ENCODE measurements around the gene EFR3B. TPM values are rescaled to one million over a fixed set of nuclear protein-coding genes. Genes with fewer than 3 reads are reported as not detected.
A peak's percentile ranks its signal among the peaks of the same experiment; 100 is the strongest.

Gene EFR3B
- total and polyA plus RNA-seq, 5 experiments from 2014 or later = 0.05 to 0.14 (median 0.06) TPM; not detected in 2

DNA sequence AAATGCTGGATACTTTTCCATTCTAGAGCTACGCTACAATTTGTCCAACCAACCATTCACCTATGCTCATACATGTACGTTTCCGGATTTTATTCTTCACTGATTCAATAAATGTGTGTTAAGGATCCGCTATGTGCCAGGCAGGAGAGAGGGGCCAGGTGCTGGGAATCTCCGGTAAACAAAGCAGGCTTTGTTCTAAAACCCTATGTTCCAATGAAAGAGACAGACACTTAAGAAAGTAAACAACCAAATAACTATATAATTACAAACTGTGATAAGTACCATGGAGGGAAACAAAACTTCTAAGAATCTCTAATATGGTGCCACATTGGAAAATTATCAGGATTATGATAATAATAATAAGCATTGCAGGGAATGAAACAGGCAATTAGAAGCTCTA, 148.7 kb downstream of the EFR3B start:
- ATAC-seq = no peak
- POLR2A ChIA-PET = no interaction called here
- Mint-ChIP-seq H3K4me1 (no peaks in the 10 kb centered on the region), H3K9me3 (no peaks in the 10 kb centered on the region), H3K27me3 (peaks cover 0 to 3% (median 0%) of the 10 kb centered on the region in 5 donors), H3K27ac (peak overlapping the region in 1 of 10 donors; percentile 48), H3K4me3 (no peak overlapping the region), H3K36me3 (no peaks in the 10 kb centered on the region)
- no peak for DNase-seq

DNA sequence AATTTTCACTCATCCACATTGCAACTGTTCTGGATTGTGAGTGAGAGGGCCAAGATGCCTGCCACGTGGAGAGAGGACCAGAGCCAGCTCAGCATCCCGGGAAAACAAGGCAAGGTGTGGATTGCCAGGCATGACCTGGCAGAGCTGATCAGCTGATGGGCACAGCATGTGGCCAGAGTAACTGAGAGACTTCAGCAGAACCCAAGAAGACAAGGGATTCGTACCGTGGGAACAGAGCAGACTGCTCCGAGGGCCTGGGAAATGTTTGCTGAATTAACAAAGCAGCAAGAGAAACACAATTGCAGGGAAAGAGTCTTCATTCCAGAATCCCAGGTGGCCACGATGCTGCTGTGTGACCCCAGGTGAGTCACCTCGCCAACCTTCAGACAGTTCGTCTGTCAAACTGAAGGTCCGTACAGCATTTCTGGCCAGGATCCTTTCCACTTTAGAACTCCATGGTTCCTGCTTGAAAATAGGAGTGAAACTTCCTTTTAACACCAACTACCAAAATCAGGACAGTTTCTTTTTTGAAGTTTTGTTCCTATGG, 152.8 kb downstream of the EFR3B start:
- H3K27ac Mint-ChIP-seq = peak overlapping the region in 1 of 10 donors; percentile 36
- H3K4me1 Mint-ChIP-seq = peaks cover 0 to 8% (median 6%) of the 10 kb centered on the region in 4 donors
- peak in 1 of 10 donors; percentile 7 for DNase-seq
- H3K9me3 Mint-ChIP-seq = no peaks in the 10 kb centered on the region
- POLR2A ChIA-PET = interaction anchor here (0.6 kb wide), 1 partner anchor 864 kb away, joined by 3 read pairs; no protein-coding TSS in a partner anchor
- ATAC-seq = no peak
- no peak overlapping the region for H3K4me3 Mint-ChIP-seq
- H3K36me3 Mint-ChIP-seq = no peaks in the 10 kb centered on the region
- H3K27me3 Mint-ChIP-seq = no peaks in the 10 kb centered on the region

GRCh38 chr2:25197336-25198208, 155.7 kb downstream of the EFR3B start:
- Mint-ChIP-seq H3K36me3 (no peaks in the 10 kb centered on the region), H3K4me3 (no peak overlapping the region), H3K9me3 (no peaks in the 10 kb centered on the region), H3K27ac (no peak overlapping the region), H3K4me1 (peaks cover 3 to 24% (median 17%) of the 10 kb centered on the region in 4 donors), H3K27me3 (no peaks in the 10 kb centered on the region)
- POLR2A ChIA-PET = interaction anchor here (0.6 to 0.7 kb wide), 2 partner anchors 11 to 29 kb away, joined by 4 read pairs; partner anchors contain the start of gene POMC
- no peak for ATAC-seq
- peak in 1 of 10 donors; percentile 31 for DNase-seq

DNA sequence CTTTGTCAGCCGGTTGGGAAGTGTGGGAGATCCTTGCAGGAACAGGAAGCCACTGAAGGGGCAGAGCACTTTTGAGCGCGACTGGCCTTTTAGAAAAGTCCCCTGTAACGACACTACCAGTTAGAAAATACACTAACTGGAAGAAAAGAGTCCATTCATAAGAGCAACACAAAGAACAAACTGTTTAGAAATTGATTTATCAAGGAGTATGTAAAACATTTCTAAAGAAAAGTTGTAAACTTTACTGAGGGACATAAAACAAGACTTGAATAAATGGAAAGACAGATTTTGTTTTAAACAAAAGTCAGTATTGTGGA, 156.3 kb downstream of the EFR3B start:
- Mint-ChIP-seq H3K4me3 (no peak overlapping the region), H3K27me3 (no peaks in the 10 kb centered on the region)
- POLR2A ChIA-PET = no interaction called here

DNA sequence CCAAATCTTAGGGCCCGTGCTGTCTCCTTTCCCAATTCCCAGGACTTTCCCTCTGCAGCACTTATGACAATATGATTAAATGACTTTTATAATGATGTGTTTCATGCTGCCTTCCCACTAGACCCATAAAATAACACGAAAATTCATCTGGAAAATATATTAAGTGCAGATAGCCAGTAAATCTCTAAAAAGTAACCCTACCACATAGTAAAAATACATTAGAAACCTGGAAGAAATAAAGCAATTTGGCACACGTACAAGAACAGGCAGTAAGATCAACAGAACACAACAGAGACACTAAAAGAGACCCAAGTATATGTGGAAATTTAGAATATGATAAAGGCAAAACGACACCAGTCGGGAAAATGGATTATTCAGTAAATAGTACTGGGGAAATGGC, 156.7 kb downstream of the EFR3B start:
- DNase-seq (no peak), ATAC-seq (no peak)
- H3K9me3 Mint-ChIP-seq = no peaks in the 10 kb centered on the region
- H3K36me3 Mint-ChIP-seq = no peaks in the 10 kb centered on the region
- no peaks in the 10 kb centered on the region for H3K27me3 Mint-ChIP-seq
- no peak overlapping the region for H3K4me3 Mint-ChIP-seq
- POLR2A ChIA-PET = no interaction called here
- H3K27ac Mint-ChIP-seq = no peak overlapping the region
- peaks cover 3 to 25% (median 23%) of the 10 kb centered on the region in 4 donors for H3K4me1 Mint-ChIP-seq

More for the DNA sequence above, 156.3 kb downstream of the EFR3B start:
- H3K4me1 Mint-ChIP-seq = peaks cover 3 to 25% (median 19%) of the 10 kb centered on the region in 4 donors
- H3K9me3 Mint-ChIP-seq = no peaks in the 10 kb centered on the region
- DNase-seq (no peak), ATAC-seq (no peak)
- no peak overlapping the region for H3K27ac Mint-ChIP-seq
- H3K36me3 Mint-ChIP-seq = no peaks in the 10 kb centered on the region

GRCh38 chr2:25201265-25201664, 159.4 kb downstream of the EFR3B start:
- no peak for ATAC-seq
- H3K27ac Mint-ChIP-seq = no peak overlapping the region
- POLR2A ChIA-PET = no interaction called here

DNA sequence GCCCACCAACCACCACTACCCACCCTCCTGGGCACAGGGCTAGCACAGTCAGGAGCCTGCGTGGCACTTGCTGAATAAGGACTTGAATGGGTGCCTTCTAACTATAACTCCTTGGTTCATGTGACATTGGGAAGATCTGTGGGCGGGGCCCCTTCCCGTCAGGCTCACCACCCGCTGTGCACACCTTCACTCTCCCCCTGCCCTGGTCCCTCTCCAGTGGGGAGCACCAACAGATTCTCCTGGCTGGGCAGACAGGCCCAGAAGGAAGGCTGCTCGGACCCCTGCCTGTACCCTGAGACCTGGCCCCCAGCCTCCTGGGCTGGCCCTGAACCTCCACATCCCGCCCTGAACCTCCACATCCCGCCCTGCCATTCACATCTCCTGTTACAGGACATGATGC, 159.9 kb downstream of the EFR3B start:
- Mint-ChIP-seq H3K4me1 (peaks cover 4 to 24% (median 21%) of the 10 kb centered on the region in 4 donors), H3K9me3 (no peaks in the 10 kb centered on the region), H3K36me3 (no peaks in the 10 kb centered on the region), H3K4me3 (peak overlapping the region in 1 of 10 donors; percentile 9), H3K27me3 (no peaks in the 10 kb centered on the region), H3K27ac (peak overlapping the region in 2 of 10 donors; percentile 63 to 66)
- ATAC-seq (no peak), DNase-seq (peak in 1 of 10 donors; percentile 30)
- POLR2A ChIA-PET = no interaction called here

More at GRCh38 chr2:25201265-25201664, 159.4 kb downstream of the EFR3B start:
- Mint-ChIP-seq H3K36me3 (no peaks in the 10 kb centered on the region), H3K27me3 (no peaks in the 10 kb centered on the region), H3K4me3 (no peak overlapping the region), H3K4me1 (peaks cover 3 to 23% (median 21%) of the 10 kb centered on the region in 4 donors), H3K9me3 (no peaks in the 10 kb centered on the region)
- peak in 1 of 10 donors; percentile 2 for DNase-seq

DNA sequence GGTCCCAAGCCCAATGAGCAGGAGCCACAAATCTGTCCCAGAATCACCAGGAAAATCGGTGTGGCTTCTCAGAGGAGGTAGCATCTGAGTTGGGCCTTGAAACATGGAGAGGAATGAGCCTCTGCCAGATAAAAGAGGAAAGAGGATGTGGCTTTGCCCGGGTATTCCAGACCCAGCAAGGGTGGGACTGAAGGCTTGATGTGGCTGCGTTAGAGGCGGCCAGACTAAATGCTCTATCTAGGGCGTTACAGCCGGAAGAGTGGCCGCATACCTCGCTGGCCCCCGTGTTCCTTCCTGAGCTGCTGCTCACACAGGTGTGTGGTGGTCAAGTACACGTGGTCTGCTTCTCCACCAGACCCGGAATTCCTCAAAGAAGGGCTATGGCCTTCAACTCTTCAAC, 160.4 kb downstream of the EFR3B start:
- Mint-ChIP-seq H3K27me3 (no peaks in the 10 kb centered on the region), H3K4me3 (peak overlapping the region in 5 of 10 donors; percentile 9 to 60 (median 43)), H3K9me3 (no peaks in the 10 kb centered on the region), H3K4me1 (peaks cover 9 to 29% (median 26%) of the 10 kb centered on the region in 4 donors), H3K27ac (peak overlapping the region in 4 of 10 donors; percentile 31 to 67 (median 64)), H3K36me3 (no peaks in the 10 kb centered on the region)
- ATAC-seq (no peak), DNase-seq (peak in 1 of 10 donors; percentile 40)
- POLR2A ChIA-PET = interaction anchor here (0.6 to 0.7 kb wide), 2 partner anchors 71 to 87 kb away, joined by 3 read pairs; no protein-coding TSS in a partner anchor

DNA sequence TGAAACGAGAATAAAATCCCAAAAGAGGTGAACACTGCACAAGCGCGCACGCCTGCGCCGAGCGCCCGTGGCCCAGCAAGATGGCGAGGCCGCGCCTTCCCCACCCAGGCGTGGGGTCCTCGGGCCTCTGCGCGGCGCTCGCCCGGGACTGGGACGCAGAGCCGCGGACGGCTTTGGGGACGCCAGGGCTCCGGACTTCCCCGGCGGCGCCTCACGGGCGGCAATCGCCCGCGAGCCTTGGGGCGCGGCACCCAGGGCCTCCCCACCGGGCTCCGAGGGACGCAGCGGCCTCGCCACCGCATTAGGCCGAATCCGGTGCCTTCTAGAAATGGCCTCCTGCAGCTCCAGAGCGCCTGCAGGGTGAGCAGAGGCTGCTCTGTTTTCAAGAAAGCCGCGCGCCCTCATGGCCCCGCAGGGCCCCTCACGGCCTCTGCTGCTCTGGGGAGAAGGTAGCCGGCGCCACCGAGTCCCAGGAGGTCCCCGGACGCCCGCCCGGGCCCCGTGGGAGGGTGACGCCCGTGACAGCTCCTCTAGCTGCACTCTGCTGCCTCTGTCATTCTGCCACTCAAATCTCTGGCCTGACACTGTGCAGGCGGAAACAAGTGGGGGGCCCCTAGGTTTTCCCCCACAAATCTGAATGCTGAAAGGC, 162.4 kb downstream of the EFR3B start:
- H3K4me3 Mint-ChIP-seq = peak overlapping the region in 2 of 10 donors; percentile 6 to 47
- no peak overlapping the region for H3K27ac Mint-ChIP-seq
- H3K4me1 Mint-ChIP-seq = peaks cover 16 to 45% (median 43%) of the 10 kb centered on the region in 4 donors
- no peaks in the 10 kb centered on the region for H3K9me3 Mint-ChIP-seq
- DNase-seq (peak in 1 of 10 donors; percentile 29), ATAC-seq (peak; percentile 37 to 74)
- H3K36me3 Mint-ChIP-seq = no peaks in the 10 kb centered on the region
- POLR2A ChIA-PET = interaction anchor here (0.6 to 1.9 kb wide), 3 partner anchors 12 to 70 kb away, joined by 5 to 6 read pairs (median 5); no protein-coding TSS in a partner anchor
- H3K27me3 Mint-ChIP-seq = no peaks in the 10 kb centered on the region

- Mint-ChIP-seq H3K4me1 (peaks cover 21 to 65% (median 57%) of the 10 kb centered on the region in 4 donors), H3K9me3 (no peaks in the 10 kb centered on the region), H3K36me3 (no peaks in the 10 kb centered on the region), H3K27ac (peak overlapping the region; percentile 46 to 86 (median 74)), H3K27me3 (no peaks in the 10 kb centered on the region), H3K4me3 (peak overlapping the region in 8 of 10 donors; percentile 5 to 78 (median 52))
- POLR2A ChIA-PET = interaction anchor here (0.8 to 2.7 kb wide), 6 partner anchors 9 to 133 kb away, joined by 3 to 11 read pairs (median 6); no protein-coding TSS in a partner anchor
- DNase-seq (peak in 8 of 10 donors; percentile 19 to 74 (median 49)), ATAC-seq (peak; percentile 49 to 79)
Measured at GRCh38 chr2:25207078-25207545, 165.2 kb downstream of the EFR3B start.

Data from naive thymus-derived CD8-positive, alpha-beta T cell (primary cell).